Gastroesophageal sphincter (tissue), 3 donors: ENCODE measurements around the gene CLMP.

Experiments
- POLR2A ChIP-seq, 2 donors: fragments of 450-650 bp; IDR thresholded peaks; one replicate each; pipeline ENCODE4 v1.6.1; 2017; ENCODE audit warnings: antibody characterized with exemption in 2 of 2, mild to moderate bottlenecking in 2 of 2, moderate library complexity in 1 of 2
- POLR2AphosphoS5 ChIP-seq: sonication (generic); formaldehyde crosslinking; IDR thresholded peaks from one replicate; pipeline ENCODE4 v1.6.1; 2017; ENCODE audit warnings: antibody characterized with exemption
- TF ChIP-seq, protein P1 (sequence below), 4 experiments: fragments of 200-600 bp in 2 of 4; fragments of 450-650 bp in 2 of 4; sonication (generic) in 1 of 4; IDR thresholded peaks; one replicate each; pipeline ENCODE4 v1.5.1; 2017 to 2019; ENCODE audit warnings: antibody characterized with exemption in 4 of 4, mild to moderate bottlenecking in 2 of 4, moderate library complexity in 2 of 4

DNA sequence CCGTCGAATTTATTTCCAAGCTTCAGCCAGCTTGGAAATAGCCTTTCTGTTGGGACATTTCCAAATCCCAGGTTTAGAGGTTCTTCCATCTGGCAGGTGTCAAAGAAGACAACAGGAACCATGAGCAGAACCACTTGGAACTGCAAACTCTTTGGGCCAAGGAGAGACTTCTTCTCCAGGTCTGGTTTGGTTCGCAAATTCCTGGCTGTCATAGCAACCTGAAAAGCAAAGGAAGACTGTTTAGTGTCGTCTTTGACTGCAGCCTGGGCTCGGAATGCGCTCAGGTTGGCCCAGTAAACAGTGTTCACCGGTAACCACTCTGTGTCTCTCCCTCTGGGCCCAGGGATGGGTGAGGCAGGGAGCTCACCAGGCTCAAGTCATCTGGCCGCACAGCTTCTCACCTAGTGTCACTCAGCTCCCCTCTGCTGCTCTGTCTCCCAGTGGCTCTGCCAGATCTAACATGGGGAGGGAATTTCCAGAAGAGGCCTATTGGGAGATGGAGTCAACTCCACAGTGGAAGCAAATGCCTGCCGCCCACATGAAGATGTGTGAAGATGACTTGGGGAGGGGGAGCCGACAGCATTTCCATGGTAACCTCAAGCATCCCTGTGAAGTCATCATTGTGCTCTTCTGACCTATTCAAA is 11.9 kb upstream of the CLMP start:
- TF ChIP-seq POLR2A (IDR thresholded peaks at IDR 0.05) (no peak), POLR2AphosphoS5 (peak; percentile 43)
- TF ChIP-seq, protein P1, sequence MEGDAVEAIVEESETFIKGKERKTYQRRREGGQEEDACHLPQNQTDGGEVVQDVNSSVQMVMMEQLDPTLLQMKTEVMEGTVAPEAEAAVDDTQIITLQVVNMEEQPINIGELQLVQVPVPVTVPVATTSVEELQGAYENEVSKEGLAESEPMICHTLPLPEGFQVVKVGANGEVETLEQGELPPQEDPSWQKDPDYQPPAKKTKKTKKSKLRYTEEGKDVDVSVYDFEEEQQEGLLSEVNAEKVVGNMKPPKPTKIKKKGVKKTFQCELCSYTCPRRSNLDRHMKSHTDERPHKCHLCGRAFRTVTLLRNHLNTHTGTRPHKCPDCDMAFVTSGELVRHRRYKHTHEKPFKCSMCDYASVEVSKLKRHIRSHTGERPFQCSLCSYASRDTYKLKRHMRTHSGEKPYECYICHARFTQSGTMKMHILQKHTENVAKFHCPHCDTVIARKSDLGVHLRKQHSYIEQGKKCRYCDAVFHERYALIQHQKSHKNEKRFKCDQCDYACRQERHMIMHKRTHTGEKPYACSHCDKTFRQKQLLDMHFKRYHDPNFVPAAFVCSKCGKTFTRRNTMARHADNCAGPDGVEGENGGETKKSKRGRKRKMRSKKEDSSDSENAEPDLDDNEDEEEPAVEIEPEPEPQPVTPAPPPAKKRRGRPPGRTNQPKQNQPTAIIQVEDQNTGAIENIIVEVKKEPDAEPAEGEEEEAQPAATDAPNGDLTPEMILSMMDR (IDR thresholded peaks at IDR 0.05) = no peak
